IPS-20b (cell line): ENCODE results near the gene P2RY14.

Source experiments
- H3K27ac ChIP-seq: one replicate; pipeline ENCODE4 v1.5.1; 2013; ENCODE audit warnings: low read length
- H3K27me3 ChIP-seq: 2 replicates; pipeline ENCODE4 v1.6.1; 2013; ENCODE audit warnings: mild to moderate bottlenecking, low read length, inconsistent platforms; ENCODE audit not compliant: insufficient read depth
- H3K36me3 ChIP-seq: 2 replicates; pipeline ENCODE4 v1.6.1; 2013; ENCODE audit warnings: low read depth, mild to moderate bottlenecking, inconsistent platforms, low read length, moderate library complexity; ENCODE audit not compliant: insufficient read depth
- H3K4me1 ChIP-seq: 2 replicates; pipeline ENCODE4 v1.6.1; 2013; ENCODE audit warnings: mild to moderate bottlenecking, control low read depth, inconsistent platforms, low read length, moderate library complexity; ENCODE audit not compliant: insufficient read depth
- H3K4me3 ChIP-seq: 2 replicates; pipeline ENCODE4 v1.5.1; 2013; ENCODE audit warnings: mild to moderate bottlenecking, low read length, inconsistent platforms
- H3K9ac ChIP-seq: 2 replicates; pipeline ENCODE4 v1.6.1; 2013; ENCODE audit warnings: low read depth, mild to moderate bottlenecking, inconsistent platforms, low read length, moderate library complexity
- H3K9me3 ChIP-seq: 2 replicates; pipeline ENCODE4 v1.6.1; 2013; ENCODE audit warnings: mild to moderate bottlenecking, low read depth, low read length, inconsistent platforms; ENCODE audit not compliant: insufficient read depth

The P2RY14 gene

GRCh38 chr3:151278230-151278629, at the start of gene P2RY14:
P2RY14 (minus strand) TSS chr3:151278542; CDS start chr3:151214316, 64,226 bp downstream.
- Histone ChIP-seq H3K4me3 (no peak within 1 kb of the TSS), H3K36me3 (no peaks in the 10 kb centered on the region), H3K4me1 (no peaks in the 10 kb centered on the region), H3K27me3 (no peaks in the 10 kb centered on the region), H3K9ac (no peak within 1 kb of the TSS), H3K27ac (no peak within 1 kb of the TSS), H3K9me3 (no peaks in the 10 kb centered on the region)

DNA sequence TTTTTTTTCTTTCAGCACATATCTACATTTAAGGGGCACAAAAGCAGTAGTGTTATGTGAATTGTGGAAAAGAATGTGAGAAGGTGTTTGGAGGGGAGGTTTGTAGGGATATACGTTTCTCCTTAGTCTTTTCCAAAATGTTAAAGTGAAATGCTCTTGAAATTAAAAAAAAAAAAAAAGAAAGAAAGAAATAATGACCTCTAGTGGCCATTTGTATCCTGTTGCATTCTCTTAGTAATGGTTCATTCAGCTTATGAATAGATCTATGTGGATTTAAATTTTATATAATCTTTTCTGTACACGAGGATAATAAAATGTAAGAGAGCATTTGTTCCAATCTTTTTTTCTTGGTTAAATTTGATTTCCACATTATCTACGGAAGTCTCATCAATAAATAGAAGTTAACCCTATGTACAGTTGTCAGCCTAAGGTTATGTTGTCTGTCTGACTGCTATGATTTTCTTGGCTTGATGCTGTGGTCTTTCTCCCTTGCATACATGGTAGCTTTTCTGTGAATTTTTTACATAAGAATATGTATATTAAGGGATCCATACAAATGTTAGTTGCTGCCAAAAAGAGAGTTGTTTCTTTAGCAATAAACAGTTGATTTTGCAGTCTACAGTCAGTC, 49.3 kb upstream of the P2RY14 start:
- no peaks in the 10 kb centered on the region for H3K36me3 ChIP-seq
- H3K4me1 ChIP-seq, result no peaks in the 10 kb centered on the region
- no peak overlapping the region for H3K4me3 ChIP-seq
- no peaks in the 10 kb centered on the region for H3K9me3 ChIP-seq
- no peak overlapping the region for H3K27ac ChIP-seq
- no peaks in the 10 kb centered on the region for H3K27me3 ChIP-seq
- H3K9ac ChIP-seq, result no peak overlapping the region

- H3K36me3 ChIP-seq, result no peaks in the 10 kb centered on the region
- H3K9ac ChIP-seq, result no peak overlapping the region
- H3K27ac ChIP-seq, result no peak overlapping the region
- H3K4me1 ChIP-seq, result peaks cover 9% of the 10 kb centered on the region
- no peak overlapping the region for H3K4me3 ChIP-seq
- no peaks in the 10 kb centered on the region for H3K27me3 ChIP-seq
- H3K9me3 ChIP-seq, result no peaks in the 10 kb centered on the region
Observed at GRCh38 chr3:151322511-151322910, 44.2 kb upstream of the P2RY14 start.

DNA sequence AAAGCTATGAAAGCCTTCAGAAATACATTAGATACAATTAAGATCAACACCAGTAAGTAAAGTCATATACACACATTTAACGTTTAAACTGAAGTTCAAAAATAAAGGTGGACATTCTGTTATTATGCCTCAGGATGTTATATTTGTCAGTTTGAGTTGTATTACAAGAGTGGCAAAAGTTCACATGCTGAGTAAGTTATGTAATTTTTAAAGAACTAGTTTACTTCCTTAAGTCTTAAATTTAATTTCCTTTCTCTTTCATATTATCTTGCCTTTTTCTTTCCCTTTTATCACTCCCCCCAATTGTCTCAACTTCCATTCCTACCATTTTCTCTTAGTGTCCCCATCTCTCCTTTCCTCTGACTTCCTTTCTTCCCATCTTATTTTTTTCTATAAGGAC, 43.2 kb upstream of the P2RY14 start:
- peaks cover 12% of the 10 kb centered on the region for H3K4me1 ChIP-seq
- H3K36me3 ChIP-seq, result no peaks in the 10 kb centered on the region
- H3K27ac ChIP-seq, result no peak overlapping the region
- no peak overlapping the region for H3K9ac ChIP-seq
- H3K27me3 ChIP-seq, result no peaks in the 10 kb centered on the region
- no peaks in the 10 kb centered on the region for H3K9me3 ChIP-seq
- no peak overlapping the region for H3K4me3 ChIP-seq

- H3K9me3 ChIP-seq, result no peaks in the 10 kb centered on the region
- H3K27ac ChIP-seq, result no peak overlapping the region
- no peaks in the 10 kb centered on the region for H3K36me3 ChIP-seq
- H3K27me3 ChIP-seq, result no peaks in the 10 kb centered on the region
- H3K4me1 ChIP-seq, result peaks cover 18% of the 10 kb centered on the region
- no peak overlapping the region for H3K4me3 ChIP-seq
- no peak overlapping the region for H3K9ac ChIP-seq
Observed at GRCh38 chr3:151320131-151320530, 41.8 kb upstream of the P2RY14 start.

- H3K9ac ChIP-seq, result no peak overlapping the region
- H3K36me3 ChIP-seq, result no peaks in the 10 kb centered on the region
- H3K27ac ChIP-seq, result no peak overlapping the region
Observed at GRCh38 chr3:151319628-151320027, 41.3 kb upstream of the P2RY14 start.

DNA sequence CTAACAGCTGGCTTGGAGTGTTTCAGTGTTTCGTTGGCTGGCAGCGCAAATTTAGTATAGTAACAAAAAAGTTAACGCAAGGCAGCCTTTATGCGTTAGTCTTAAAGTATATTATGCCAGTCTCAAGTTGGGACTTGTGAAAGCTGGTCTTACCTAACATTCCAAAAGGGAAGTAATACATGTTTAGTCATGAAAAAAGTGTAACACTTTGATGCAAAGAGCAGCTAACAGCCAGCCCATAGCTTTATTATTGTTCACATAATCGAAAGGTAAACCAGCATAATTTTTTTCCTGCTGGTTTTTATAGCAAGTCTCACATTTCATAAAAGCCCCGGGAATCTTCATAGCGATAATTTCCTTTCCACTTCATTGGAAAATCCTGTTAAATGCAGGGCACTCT, 40.6 kb upstream of the P2RY14 start:
- H3K36me3 ChIP-seq, result no peaks in the 10 kb centered on the region
- H3K27ac ChIP-seq, result no peak overlapping the region
- H3K9ac ChIP-seq, result no peak overlapping the region
- no peak overlapping the region for H3K4me3 ChIP-seq
- H3K4me1 ChIP-seq, result peaks cover 26% of the 10 kb centered on the region
- H3K9me3 ChIP-seq, result no peaks in the 10 kb centered on the region
- H3K27me3 ChIP-seq, result no peaks in the 10 kb centered on the region

More at GRCh38 chr3:151319628-151320027, 41.3 kb upstream of the P2RY14 start:
- H3K27me3 ChIP-seq, result no peaks in the 10 kb centered on the region
- H3K9me3 ChIP-seq, result no peaks in the 10 kb centered on the region
- no peak overlapping the region for H3K4me3 ChIP-seq
- peaks cover 21% of the 10 kb centered on the region for H3K4me1 ChIP-seq

DNA sequence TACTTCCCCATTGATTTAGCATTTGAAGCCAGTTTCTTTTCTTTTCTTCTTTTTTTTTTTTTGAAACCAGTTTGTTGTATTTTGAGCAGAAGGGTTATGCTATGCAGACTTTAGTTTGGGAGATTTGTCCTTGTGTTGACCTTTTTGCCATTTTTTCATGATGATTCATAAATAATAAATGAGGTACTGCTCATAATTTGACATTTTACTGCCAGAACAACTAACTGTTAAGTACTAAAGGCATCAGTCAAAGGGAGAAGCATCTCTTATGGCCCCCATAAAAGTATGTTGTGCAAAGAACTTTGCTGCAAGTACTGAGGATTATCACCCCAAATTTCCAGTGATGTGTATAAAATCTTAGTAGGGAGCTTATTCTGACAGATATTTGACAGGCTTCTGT, 40.0 kb upstream of the P2RY14 start:
- H3K27me3 ChIP-seq, result no peaks in the 10 kb centered on the region
- H3K9ac ChIP-seq, result no peak overlapping the region
- H3K36me3 ChIP-seq, result no peaks in the 10 kb centered on the region
- H3K9me3 ChIP-seq, result no peaks in the 10 kb centered on the region
- H3K27ac ChIP-seq, result no peak overlapping the region
- H3K4me3 ChIP-seq, result no peak overlapping the region
- peaks cover 26% of the 10 kb centered on the region for H3K4me1 ChIP-seq

GRCh38 chr3:151316267-151316991, 38.1 kb upstream of the P2RY14 start, which contains the start of gene GPR87:
GPR87 (minus strand) TSS chr3:151316820; CDS start chr3:151300100, 16,720 bp downstream.
- Histone ChIP-seq H3K27me3 (no peaks in the 10 kb centered on the region), H3K4me3 (no peak within 1 kb of the TSS), H3K27ac (peak within 1 kb of the TSS; percentile 67), H3K4me1 (peaks cover 30% of the 10 kb centered on the region), H3K36me3 (no peaks in the 10 kb centered on the region), H3K9me3 (no peaks in the 10 kb centered on the region), H3K9ac (no peak within 1 kb of the TSS)

DNA sequence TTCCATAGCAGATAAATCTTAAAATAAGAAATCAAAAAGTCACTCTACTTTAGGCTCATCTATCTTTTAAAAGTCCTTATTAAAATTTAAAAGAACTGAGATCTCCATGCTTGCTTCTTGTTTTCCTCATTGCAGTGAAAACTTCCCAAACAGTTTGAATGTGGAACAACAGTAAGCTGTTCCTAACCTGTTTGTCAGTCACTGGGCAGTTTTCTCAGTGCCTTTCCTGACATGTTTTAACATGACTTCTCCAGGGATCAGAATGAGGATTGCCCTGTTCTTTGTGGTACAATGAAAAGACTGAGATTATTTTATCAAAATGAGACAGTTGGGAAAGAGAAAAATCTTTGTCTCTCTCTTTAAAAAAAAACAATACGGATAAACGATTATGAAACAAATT, 37.5 kb upstream of the P2RY14 start:
- peaks cover 30% of the 10 kb centered on the region for H3K4me1 ChIP-seq
- H3K9ac ChIP-seq, result no peak overlapping the region
- H3K27ac ChIP-seq, result no peak overlapping the region
- no peaks in the 10 kb centered on the region for H3K36me3 ChIP-seq
- H3K27me3 ChIP-seq, result no peaks in the 10 kb centered on the region
- no peaks in the 10 kb centered on the region for H3K9me3 ChIP-seq
- no peak overlapping the region for H3K4me3 ChIP-seq

- Histone ChIP-seq H3K27ac (no peak overlapping the region), H3K36me3 (no peaks in the 10 kb centered on the region), H3K27me3 (no peaks in the 10 kb centered on the region), H3K9me3 (no peaks in the 10 kb centered on the region), H3K4me3 (no peak overlapping the region), H3K4me1 (peaks cover 30% of the 10 kb centered on the region), H3K9ac (no peak overlapping the region)
Observed at GRCh38 chr3:151315136-151315535, 36.8 kb upstream of the P2RY14 start.

DNA sequence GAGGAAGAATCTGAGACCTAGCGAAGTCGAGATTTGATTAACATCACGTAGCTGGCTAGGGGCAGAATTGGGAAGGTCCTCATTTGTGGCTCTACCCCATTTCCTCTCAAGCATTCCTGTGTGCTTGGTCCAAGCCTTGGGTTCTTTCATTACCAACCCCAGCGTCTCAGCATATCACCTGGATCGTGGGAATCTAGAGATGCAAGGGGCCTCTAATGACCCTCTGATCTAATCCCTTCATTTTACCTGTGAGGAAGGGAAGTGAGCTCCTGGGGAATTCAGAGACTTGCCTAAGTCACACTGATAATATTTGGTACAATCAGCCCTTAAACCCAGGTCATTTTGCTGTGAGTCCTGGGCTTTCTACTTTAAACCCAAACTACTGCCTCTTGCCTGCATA, 36.3 kb upstream of the P2RY14 start:
- Histone ChIP-seq H3K9me3 (no peaks in the 10 kb centered on the region), H3K36me3 (no peaks in the 10 kb centered on the region), H3K27me3 (no peaks in the 10 kb centered on the region), H3K27ac (no peak overlapping the region), H3K4me1 (peaks cover 30% of the 10 kb centered on the region), H3K9ac (no peak overlapping the region), H3K4me3 (no peak overlapping the region)
